GM12873 (cell line): ENCODE results near the gene OR10R2.

ENCODE experiments used
- TF ChIP-seq, protein P1 (sequence below): IDR thresholded peaks from 2 replicates; pipeline ENCODE4 v1.5.1; 2012; ENCODE audit warnings: low read depth, mild to moderate bottlenecking, moderate library complexity, low read length, control low read depth; ENCODE audit not compliant: insufficient read depth; ENCODE audit errors: missing control alignments

Gene OR10R2

GRCh38 chr1:158506369-158506987 lies 34.5 kb downstream of the OR10R2 start:
- TF ChIP-seq, protein P1, sequence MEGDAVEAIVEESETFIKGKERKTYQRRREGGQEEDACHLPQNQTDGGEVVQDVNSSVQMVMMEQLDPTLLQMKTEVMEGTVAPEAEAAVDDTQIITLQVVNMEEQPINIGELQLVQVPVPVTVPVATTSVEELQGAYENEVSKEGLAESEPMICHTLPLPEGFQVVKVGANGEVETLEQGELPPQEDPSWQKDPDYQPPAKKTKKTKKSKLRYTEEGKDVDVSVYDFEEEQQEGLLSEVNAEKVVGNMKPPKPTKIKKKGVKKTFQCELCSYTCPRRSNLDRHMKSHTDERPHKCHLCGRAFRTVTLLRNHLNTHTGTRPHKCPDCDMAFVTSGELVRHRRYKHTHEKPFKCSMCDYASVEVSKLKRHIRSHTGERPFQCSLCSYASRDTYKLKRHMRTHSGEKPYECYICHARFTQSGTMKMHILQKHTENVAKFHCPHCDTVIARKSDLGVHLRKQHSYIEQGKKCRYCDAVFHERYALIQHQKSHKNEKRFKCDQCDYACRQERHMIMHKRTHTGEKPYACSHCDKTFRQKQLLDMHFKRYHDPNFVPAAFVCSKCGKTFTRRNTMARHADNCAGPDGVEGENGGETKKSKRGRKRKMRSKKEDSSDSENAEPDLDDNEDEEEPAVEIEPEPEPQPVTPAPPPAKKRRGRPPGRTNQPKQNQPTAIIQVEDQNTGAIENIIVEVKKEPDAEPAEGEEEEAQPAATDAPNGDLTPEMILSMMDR, result peak; percentile 77

DNA sequence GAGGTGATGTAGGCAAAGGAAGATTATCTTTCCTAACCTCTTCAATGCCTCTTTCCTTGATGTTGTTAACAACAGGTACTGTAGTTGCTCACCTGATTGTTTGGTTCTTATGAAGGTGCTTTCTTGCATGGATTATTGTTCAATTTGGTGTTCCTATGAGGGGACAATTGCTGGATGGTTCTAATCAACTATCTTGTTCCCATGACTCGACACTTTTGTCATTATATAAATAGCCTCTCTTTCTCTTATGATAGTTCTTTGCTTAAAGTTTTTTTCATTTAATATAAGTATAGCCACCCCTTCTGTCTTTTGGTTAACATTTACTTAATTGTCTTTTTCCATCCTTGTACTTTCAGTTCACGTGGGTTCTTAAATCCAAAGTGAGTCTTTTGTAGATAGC lies 35.5 kb downstream of the OR10R2 start:
- TF ChIP-seq, protein P1, result no peak

DNA sequence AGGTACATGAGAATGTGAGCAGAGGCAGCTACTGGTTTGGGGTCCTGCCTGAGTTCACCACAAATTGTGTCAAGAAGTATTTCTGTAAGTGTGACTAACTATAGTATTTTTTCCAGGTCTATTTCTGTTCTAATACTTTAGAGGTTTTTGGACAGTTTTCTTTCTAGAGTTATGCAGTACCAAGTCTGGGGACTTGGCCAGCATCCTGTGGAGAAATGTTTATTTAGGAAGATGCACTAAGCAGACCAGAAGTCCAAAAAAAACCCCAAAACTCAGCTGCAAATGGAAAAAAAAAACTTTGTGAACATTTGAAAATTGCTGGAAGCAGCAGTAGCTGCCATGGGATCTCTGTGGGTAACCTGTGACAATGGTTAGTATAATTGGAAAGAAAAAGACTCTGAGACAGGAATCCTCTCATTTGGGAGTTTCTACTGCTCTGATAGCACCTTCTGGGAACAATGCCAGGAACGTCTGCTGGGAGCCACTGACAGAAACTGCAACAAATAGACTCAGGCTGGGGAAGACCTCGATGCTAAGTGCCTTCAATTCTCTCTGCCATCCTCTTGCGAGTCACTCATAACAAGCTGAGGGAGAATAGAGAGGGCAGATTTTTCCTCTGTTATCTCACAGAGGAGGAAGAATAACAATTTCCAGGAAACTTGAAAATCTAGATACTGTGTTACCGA lies 37.6 kb downstream of the OR10R2 start:
- TF ChIP-seq, protein P1, result no peak

- TF ChIP-seq, protein P1, result no peak
Observed at GRCh38 chr1:158516966-158517365, 44.9 kb downstream of the OR10R2 start.

DNA sequence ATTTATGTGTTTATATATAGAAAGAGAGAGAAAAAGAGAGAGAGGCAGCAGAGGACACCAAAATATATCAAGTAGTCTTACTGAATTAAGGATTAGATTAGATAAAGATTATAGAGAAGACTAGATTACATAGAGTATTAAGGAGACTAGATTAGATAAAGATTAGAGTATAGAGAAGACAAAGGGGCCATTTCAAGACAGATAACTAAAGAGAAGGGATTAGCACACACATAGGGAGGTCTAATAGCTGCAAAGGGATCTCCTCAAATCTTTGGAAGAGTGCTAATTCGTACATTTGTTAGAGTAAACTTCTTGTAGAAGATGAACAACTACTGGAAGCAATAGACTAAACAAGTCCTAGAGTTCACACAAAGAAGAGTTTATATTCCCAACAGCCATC lies 48.0 kb downstream of the OR10R2 start:
- TF ChIP-seq, protein P1, result no peak

GRCh38 chr1:158520955-158521665 lies 49.1 kb downstream of the OR10R2 start:
- TF ChIP-seq, protein P1, result no peak

DNA sequence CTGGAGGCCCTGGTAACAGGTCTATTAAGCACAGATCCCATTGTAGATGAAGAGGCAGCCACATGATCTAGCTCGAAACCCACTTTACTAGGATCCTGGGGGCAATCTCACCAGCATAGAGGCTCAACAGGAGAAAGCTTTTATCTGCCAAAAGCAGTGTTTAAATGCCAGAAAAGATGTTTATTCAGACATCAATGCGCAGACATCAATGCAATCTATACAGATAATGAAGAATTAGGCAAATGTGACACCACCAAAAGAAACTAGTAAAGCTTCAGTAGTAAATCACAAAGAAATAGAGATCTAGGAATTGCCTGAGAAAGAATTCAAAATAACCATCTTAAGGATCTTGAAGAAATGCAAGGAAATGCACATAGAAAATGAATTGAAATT lies 49.6 kb downstream of the OR10R2 start:
- TF ChIP-seq, protein P1, result no peak
